SH-SY5Y (cell line): ENCODE measurements around the gene MYBPH.

Experiments used
- GATA2 ChIP-seq: IDR thresholded peaks from 2 replicates; pipeline ENCODE4 v1.6.1; 2011; ENCODE audit warnings: mild to moderate bottlenecking, low read depth, low read length
- GATA3 ChIP-seq: IDR thresholded peaks from 2 replicates; pipeline ENCODE4 v1.6.1; 2011; ENCODE audit warnings: low read depth, mild to moderate bottlenecking, low read length, moderate library complexity

- TF ChIP-seq GATA3, result no peak
- no peak for TF ChIP-seq GATA2
Observed at GRCh38 chr1:203172184-203173010, 3.2 kb downstream of the MYBPH start.
